ENCODE measurements around the gene NOVA2.

NOVA2 gene

DNA sequence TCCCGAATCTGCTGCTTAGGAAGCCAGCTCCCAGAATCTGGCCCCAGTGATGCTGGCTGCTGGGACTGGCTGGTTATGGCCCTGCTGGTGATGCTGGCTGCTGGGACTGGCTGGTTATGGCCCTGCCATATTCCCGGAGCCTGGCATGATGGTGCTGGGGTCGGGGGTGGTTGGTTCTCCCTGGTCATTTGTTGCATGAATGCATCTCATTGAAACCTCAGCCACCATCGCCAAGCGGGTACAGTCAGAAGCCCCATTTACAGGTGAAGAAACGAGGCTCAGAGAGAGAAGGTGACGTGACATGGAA lies 47.1 kb upstream of the NOVA2 start:
- H4K5ac ChIP-seq (ENCODE audit: low read length) = no peak overlapping the region
- H3K79me2 ChIP-seq (ENCODE audit: control insufficient read depth, insufficient read depth, low read length) = no peaks in the 10 kb centered on the region
- no peak overlapping the region for H3K4me2 ChIP-seq (ENCODE audit: low read length)
- no peaks in the 10 kb centered on the region for H3K79me1 ChIP-seq (ENCODE audit: low read length)
- DNase-seq = no peak
- H3K23ac ChIP-seq (ENCODE audit: low read length) = no peak overlapping the region
- H3K9ac ChIP-seq (ENCODE audit: low read length) = no peak overlapping the region
- H3K18ac ChIP-seq (ENCODE audit: low read length) = no peak overlapping the region
- H2BK5ac ChIP-seq (ENCODE audit: low read length) = no peak overlapping the region
- peaks cover 2% of the 10 kb centered on the region for H3K4me1 ChIP-seq (ENCODE audit: control insufficient read depth, low read depth, low read length)
- H3K27ac ChIP-seq (ENCODE audit: low read depth, low read length) = no peak overlapping the region
- H3K36me3 ChIP-seq (ENCODE audit: control insufficient read depth, insufficient read depth, low read length) = no peaks in the 10 kb centered on the region
- H2BK120ac ChIP-seq (ENCODE audit: low read depth, low read length) = no peak overlapping the region
- no peak overlapping the region for H2BK15ac ChIP-seq (replicated peaks; ENCODE audit: low read depth)
- no peak overlapping the region for H2AK5ac ChIP-seq (ENCODE audit: low read length)
- H3K27me3 ChIP-seq (ENCODE audit: insufficient read depth, low read length, poor library complexity) = peaks cover 3% of the 10 kb centered on the region
- H3K56ac ChIP-seq (ENCODE audit: low read length) = no peak overlapping the region
- no peak overlapping the region for H3K4ac ChIP-seq (ENCODE audit: low read depth, low read length)
- no peak overlapping the region for H4K8ac ChIP-seq (ENCODE audit: low read depth, low read length)
- H3K4me3 ChIP-seq (ENCODE audit: low read length) = no peak overlapping the region
- WGBS (ENCODE audit: extremely low coverage, insufficient coverage, low lambda C conversion rate) = no CpG with 5 or more reads among the region's 7 CpGs

GRCh38 chr19:46019270-46019669 lies 45.6 kb upstream of the NOVA2 start:
- Histone ChIP-seq H3K4me2 (ENCODE audit: low read length) (no peak overlapping the region), H2BK120ac (ENCODE audit: low read depth, low read length) (no peak overlapping the region), H4K5ac (ENCODE audit: low read length) (no peak overlapping the region), H3K4me1 (ENCODE audit: control insufficient read depth, low read depth, low read length) (peaks cover 6% of the 10 kb centered on the region), H3K4ac (ENCODE audit: low read depth, low read length) (no peak overlapping the region), H3K23ac (ENCODE audit: low read length) (no peak overlapping the region), H3K4me3 (ENCODE audit: low read length) (no peak overlapping the region), H3K79me2 (ENCODE audit: control insufficient read depth, insufficient read depth, low read length) (no peaks in the 10 kb centered on the region), H3K27me3 (ENCODE audit: insufficient read depth, low read length, poor library complexity) (peaks cover 7% of the 10 kb centered on the region), H2BK15ac (replicated peaks; ENCODE audit: low read depth) (no peak overlapping the region), H3K9ac (ENCODE audit: low read length) (no peak overlapping the region), H3K36me3 (ENCODE audit: control insufficient read depth, insufficient read depth, low read length) (no peaks in the 10 kb centered on the region), H2AK5ac (ENCODE audit: low read length) (no peak overlapping the region), H4K8ac (ENCODE audit: low read depth, low read length) (no peak overlapping the region), H3K79me1 (ENCODE audit: low read length) (no peaks in the 10 kb centered on the region), H3K18ac (ENCODE audit: low read length) (no peak overlapping the region), H3K27ac (ENCODE audit: low read depth, low read length) (no peak overlapping the region), H3K56ac (ENCODE audit: low read length) (no peak overlapping the region), H2BK5ac (ENCODE audit: low read length) (no peak overlapping the region)
- no CpG with 5 or more reads among the region's 13 CpGs for WGBS (ENCODE audit: extremely low coverage, insufficient coverage, low lambda C conversion rate)
- no peak for DNase-seq

GRCh38 chr19:46018729-46019251 lies 45.1 kb upstream of the NOVA2 start:
- no CpG with 5 or more reads among the region's 10 CpGs for WGBS (ENCODE audit: extremely low coverage, insufficient coverage, low lambda C conversion rate)
- no peak overlapping the region for H2AK5ac ChIP-seq (ENCODE audit: low read length)
- H3K23ac ChIP-seq (ENCODE audit: low read length) = no peak overlapping the region
- H3K9ac ChIP-seq (ENCODE audit: low read length) = no peak overlapping the region
- no peak overlapping the region for H3K4ac ChIP-seq (ENCODE audit: low read depth, low read length)
- H3K4me3 ChIP-seq (ENCODE audit: low read length) = no peak overlapping the region
- no peak overlapping the region for H2BK120ac ChIP-seq (ENCODE audit: low read depth, low read length)
- no peak overlapping the region for H3K18ac ChIP-seq (ENCODE audit: low read length)
- H3K36me3 ChIP-seq (ENCODE audit: control insufficient read depth, insufficient read depth, low read length) = no peaks in the 10 kb centered on the region
- H2BK15ac ChIP-seq (replicated peaks; ENCODE audit: low read depth) = no peak overlapping the region
- no peak overlapping the region for H3K4me2 ChIP-seq (ENCODE audit: low read length)
- no peak overlapping the region for H2BK5ac ChIP-seq (ENCODE audit: low read length)
- no peaks in the 10 kb centered on the region for H3K79me1 ChIP-seq (ENCODE audit: low read length)
- H3K4me1 ChIP-seq (ENCODE audit: control insufficient read depth, low read depth, low read length) = peaks cover 6% of the 10 kb centered on the region
- H4K8ac ChIP-seq (ENCODE audit: low read depth, low read length) = no peak overlapping the region
- DNase-seq = no peak
- H3K27me3 ChIP-seq (ENCODE audit: insufficient read depth, low read length, poor library complexity) = peaks cover 7% of the 10 kb centered on the region
- H3K27ac ChIP-seq (ENCODE audit: low read depth, low read length) = no peak overlapping the region
- no peaks in the 10 kb centered on the region for H3K79me2 ChIP-seq (ENCODE audit: control insufficient read depth, insufficient read depth, low read length)
- no peak overlapping the region for H4K5ac ChIP-seq (ENCODE audit: low read length)
- no peak overlapping the region for H3K56ac ChIP-seq (ENCODE audit: low read length)

GRCh38 chr19:46017874-46018675 lies 44.4 kb upstream of the NOVA2 start:
- Histone ChIP-seq H2BK120ac (ENCODE audit: low read depth, low read length) (no peak overlapping the region), H3K18ac (ENCODE audit: low read length) (no peak overlapping the region), H3K9ac (ENCODE audit: low read length) (no peak overlapping the region), H3K4ac (ENCODE audit: low read depth, low read length) (no peak overlapping the region), H2AK5ac (ENCODE audit: low read length) (no peak overlapping the region), H3K4me1 (ENCODE audit: control insufficient read depth, low read depth, low read length) (peaks cover 6% of the 10 kb centered on the region), H3K4me3 (ENCODE audit: low read length) (no peak overlapping the region), H2BK15ac (replicated peaks; ENCODE audit: low read depth) (no peak overlapping the region), H3K27ac (ENCODE audit: low read depth, low read length) (no peak overlapping the region), H4K8ac (ENCODE audit: low read depth, low read length) (no peak overlapping the region), H3K79me2 (ENCODE audit: control insufficient read depth, insufficient read depth, low read length) (no peaks in the 10 kb centered on the region), H3K4me2 (ENCODE audit: low read length) (no peak overlapping the region), H3K23ac (ENCODE audit: low read length) (no peak overlapping the region), H3K79me1 (ENCODE audit: low read length) (no peaks in the 10 kb centered on the region), H2BK5ac (ENCODE audit: low read length) (no peak overlapping the region), H4K5ac (ENCODE audit: low read length) (no peak overlapping the region), H3K36me3 (ENCODE audit: control insufficient read depth, insufficient read depth, low read length) (no peaks in the 10 kb centered on the region), H3K56ac (ENCODE audit: low read length) (no peak overlapping the region), H3K27me3 (ENCODE audit: insufficient read depth, low read length, poor library complexity) (peaks cover 7% of the 10 kb centered on the region)
- no peak for DNase-seq
- WGBS (ENCODE audit: extremely low coverage, insufficient coverage, low lambda C conversion rate) = no CpG with 5 or more reads among the region's 15 CpGs

- no peak overlapping the region for H3K9ac ChIP-seq (ENCODE audit: low read length)
- no peak overlapping the region for H4K5ac ChIP-seq (ENCODE audit: low read length)
- no peak overlapping the region for H3K4me3 ChIP-seq (ENCODE audit: low read length)
- H3K23ac ChIP-seq (ENCODE audit: low read length) = no peak overlapping the region
- no peak for DNase-seq
- peaks cover 7% of the 10 kb centered on the region for H3K27me3 ChIP-seq (ENCODE audit: insufficient read depth, low read length, poor library complexity)
- H3K79me2 ChIP-seq (ENCODE audit: control insufficient read depth, insufficient read depth, low read length) = no peaks in the 10 kb centered on the region
- WGBS (ENCODE audit: extremely low coverage, insufficient coverage, low lambda C conversion rate) = no CpG with 5 or more reads among the region's 7 CpGs
- no peak overlapping the region for H3K4me2 ChIP-seq (ENCODE audit: low read length)
- H2BK120ac ChIP-seq (ENCODE audit: low read depth, low read length) = no peak overlapping the region
- no peak overlapping the region for H3K56ac ChIP-seq (ENCODE audit: low read length)
- no peaks in the 10 kb centered on the region for H3K79me1 ChIP-seq (ENCODE audit: low read length)
- no peak overlapping the region for H2BK15ac ChIP-seq (replicated peaks; ENCODE audit: low read depth)
- H2AK5ac ChIP-seq (ENCODE audit: low read length) = no peak overlapping the region
- no peak overlapping the region for H2BK5ac ChIP-seq (ENCODE audit: low read length)
- no peak overlapping the region for H3K27ac ChIP-seq (ENCODE audit: low read depth, low read length)
- no peak overlapping the region for H3K4ac ChIP-seq (ENCODE audit: low read depth, low read length)
- no peak overlapping the region for H3K18ac ChIP-seq (ENCODE audit: low read length)
- H3K36me3 ChIP-seq (ENCODE audit: control insufficient read depth, insufficient read depth, low read length) = no peaks in the 10 kb centered on the region
- H3K4me1 ChIP-seq (ENCODE audit: control insufficient read depth, low read depth, low read length) = peaks cover 6% of the 10 kb centered on the region
- H4K8ac ChIP-seq (ENCODE audit: low read depth, low read length) = no peak overlapping the region
Observed at GRCh38 chr19:46017095-46017429, 43.4 kb upstream of the NOVA2 start.
